Mesothelial cell of epicardium (in vitro differentiated cells): ENCODE data around the gene SLC25A19. TPM values are rescaled to one million over a fixed set of nuclear protein-coding genes. Genes with fewer than 3 reads are reported as not detected.

Experiments used
- DNase-seq, 2 experiments: peaks; one replicate each; pipeline ENCODE4 v3.0.0; 2021; ENCODE audit warnings: low spot score in 2 of 2; ENCODE audit not compliant: unreplicated experiment in 2 of 2
- H3K27ac Mint-ChIP-seq: 2 replicates; pipeline ENCODE4 v1.8.0; 2021; ENCODE audit warnings: mixed read lengths
- H3K27me3 Mint-ChIP-seq: 2 replicates; pipeline ENCODE4 v1.8.0; 2021; ENCODE audit warnings: low read depth, mixed read lengths
- H3K36me3 Mint-ChIP-seq: 2 replicates; pipeline ENCODE4 v1.8.0; 2021; ENCODE audit warnings: mixed read lengths
- H3K4me1 Mint-ChIP-seq: 2 replicates; pipeline ENCODE4 v1.8.0; 2021; ENCODE audit warnings: mixed read lengths
- H3K4me3 Mint-ChIP-seq: 2 replicates; pipeline ENCODE4 v1.8.0; 2021; ENCODE audit warnings: mild to moderate bottlenecking, moderate library complexity, mixed read lengths
- H3K9me3 Mint-ChIP-seq: 2 replicates; pipeline ENCODE4 v1.8.0; 2021; ENCODE audit warnings: mixed read lengths
- total RNA-seq: library from RNA; stranded (reverse); gene quantifications from 3 replicates; pipeline ENCODE4 v1.2.1, GENCODE V29; 2021
- TF ChIP-seq, protein P1 (sequence below): fragments of 200-600 bp; sonication (generic); IDR thresholded peaks from one replicate; pipeline ENCODE4 v1.5.0; 2021; ENCODE audit warnings: antibody characterized with exemption; ENCODE audit not compliant: unreplicated experiment

SLC25A19 gene
- total RNA-seq, 1 donor from 2014 or later: 10.3 TPM

DNA sequence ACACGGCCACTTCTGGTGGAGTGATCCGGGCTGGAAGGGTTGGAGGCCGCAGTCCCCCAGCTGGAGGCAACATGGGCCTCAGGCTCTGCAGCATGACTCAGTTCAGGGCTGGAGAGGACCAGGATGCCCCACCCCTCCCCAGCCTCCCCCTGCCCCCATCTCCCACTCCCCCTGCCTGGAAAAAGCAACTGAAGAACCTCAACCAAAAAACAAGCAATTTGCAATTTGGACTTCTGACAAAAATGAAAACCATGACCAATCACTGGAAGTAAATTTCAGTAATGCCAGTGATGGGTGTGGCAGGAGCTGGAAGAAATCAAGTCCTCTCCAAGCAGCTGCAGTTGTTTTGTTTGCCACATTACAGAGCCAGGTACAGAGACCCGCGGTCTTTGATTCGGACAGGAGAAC lies 11.6 kb downstream of the SLC25A19 start:
- H3K27me3 Mint-ChIP-seq: no peaks in the 10 kb centered on the region
- no peak for DNase-seq
- peak overlapping the region; percentile 87 for H3K27ac Mint-ChIP-seq
- no peaks in the 10 kb centered on the region for H3K9me3 Mint-ChIP-seq
- TF ChIP-seq, protein P1, sequence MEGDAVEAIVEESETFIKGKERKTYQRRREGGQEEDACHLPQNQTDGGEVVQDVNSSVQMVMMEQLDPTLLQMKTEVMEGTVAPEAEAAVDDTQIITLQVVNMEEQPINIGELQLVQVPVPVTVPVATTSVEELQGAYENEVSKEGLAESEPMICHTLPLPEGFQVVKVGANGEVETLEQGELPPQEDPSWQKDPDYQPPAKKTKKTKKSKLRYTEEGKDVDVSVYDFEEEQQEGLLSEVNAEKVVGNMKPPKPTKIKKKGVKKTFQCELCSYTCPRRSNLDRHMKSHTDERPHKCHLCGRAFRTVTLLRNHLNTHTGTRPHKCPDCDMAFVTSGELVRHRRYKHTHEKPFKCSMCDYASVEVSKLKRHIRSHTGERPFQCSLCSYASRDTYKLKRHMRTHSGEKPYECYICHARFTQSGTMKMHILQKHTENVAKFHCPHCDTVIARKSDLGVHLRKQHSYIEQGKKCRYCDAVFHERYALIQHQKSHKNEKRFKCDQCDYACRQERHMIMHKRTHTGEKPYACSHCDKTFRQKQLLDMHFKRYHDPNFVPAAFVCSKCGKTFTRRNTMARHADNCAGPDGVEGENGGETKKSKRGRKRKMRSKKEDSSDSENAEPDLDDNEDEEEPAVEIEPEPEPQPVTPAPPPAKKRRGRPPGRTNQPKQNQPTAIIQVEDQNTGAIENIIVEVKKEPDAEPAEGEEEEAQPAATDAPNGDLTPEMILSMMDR: no peak
- H3K36me3 Mint-ChIP-seq: peaks cover 3% of the 10 kb centered on the region
- no peak overlapping the region for H3K4me3 Mint-ChIP-seq
- peaks cover 4% of the 10 kb centered on the region for H3K4me1 Mint-ChIP-seq

DNA sequence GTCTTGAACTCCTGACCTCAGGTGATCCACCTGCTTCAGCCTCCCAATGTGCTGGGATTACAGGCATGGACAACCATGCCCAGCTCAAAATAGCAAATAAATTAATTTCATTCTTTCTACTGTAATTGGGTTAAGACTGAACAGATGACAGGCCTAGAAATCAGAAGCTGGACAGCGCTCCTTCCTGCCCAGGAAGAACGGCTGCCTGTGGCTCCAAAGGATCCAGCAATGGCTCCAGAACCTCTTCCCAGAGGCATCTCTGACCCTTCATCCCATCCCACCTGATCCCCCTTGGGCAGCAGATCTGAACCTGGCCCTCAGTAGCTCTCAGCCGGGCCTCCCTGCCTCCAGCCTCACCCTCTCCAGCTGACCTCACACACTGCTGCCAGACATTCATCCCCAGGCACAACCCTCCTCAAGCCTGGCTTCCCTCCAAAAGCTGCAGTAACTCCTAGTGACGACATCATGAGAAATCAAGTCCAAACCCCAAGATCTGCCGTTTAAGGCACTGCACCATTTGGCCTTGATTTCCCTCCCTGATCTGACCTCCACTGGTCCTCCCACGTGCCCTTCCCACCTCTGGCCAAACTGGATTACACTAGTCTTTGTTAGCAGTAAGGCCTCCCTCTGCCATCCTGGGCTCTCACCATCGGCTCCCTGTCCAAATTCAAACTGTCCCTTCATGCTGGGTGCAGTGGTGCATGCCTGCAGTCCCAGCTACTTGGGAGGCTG lies 15.1 kb downstream of the SLC25A19 start:
- no peak for DNase-seq
- no peak overlapping the region for H3K27ac Mint-ChIP-seq
- no peaks in the 10 kb centered on the region for H3K27me3 Mint-ChIP-seq
- H3K36me3 Mint-ChIP-seq: no peaks in the 10 kb centered on the region
- TF ChIP-seq, protein P1: no peak
- H3K9me3 Mint-ChIP-seq: no peaks in the 10 kb centered on the region
- peaks cover 16% of the 10 kb centered on the region for H3K4me1 Mint-ChIP-seq
- H3K4me3 Mint-ChIP-seq: no peak overlapping the region

DNA sequence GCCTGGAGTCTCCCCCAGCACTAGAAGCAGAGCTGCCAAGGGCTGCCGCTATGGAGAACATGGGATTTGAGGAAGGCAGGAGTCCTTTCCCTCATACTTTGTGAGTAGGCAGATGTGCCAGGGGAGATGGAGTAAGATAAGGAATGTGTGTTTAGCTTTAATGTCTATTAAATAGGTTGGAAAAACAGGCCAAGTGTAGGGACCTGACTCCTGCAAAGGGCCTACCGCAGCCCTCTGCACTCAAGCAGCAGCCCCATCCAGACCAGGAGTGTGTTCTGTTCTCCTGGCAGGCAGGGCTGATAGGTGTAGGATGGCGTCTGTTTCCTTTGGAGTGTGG lies 16.4 kb downstream of the SLC25A19 start:
- peak overlapping the region; percentile 71 for H3K4me3 Mint-ChIP-seq
- no peaks in the 10 kb centered on the region for H3K36me3 Mint-ChIP-seq
- no peak overlapping the region for H3K27ac Mint-ChIP-seq
- no peaks in the 10 kb centered on the region for H3K9me3 Mint-ChIP-seq
- H3K4me1 Mint-ChIP-seq: peaks cover 18% of the 10 kb centered on the region
- no peak for DNase-seq
- TF ChIP-seq, protein P1: no peak
- no peaks in the 10 kb centered on the region for H3K27me3 Mint-ChIP-seq

DNA sequence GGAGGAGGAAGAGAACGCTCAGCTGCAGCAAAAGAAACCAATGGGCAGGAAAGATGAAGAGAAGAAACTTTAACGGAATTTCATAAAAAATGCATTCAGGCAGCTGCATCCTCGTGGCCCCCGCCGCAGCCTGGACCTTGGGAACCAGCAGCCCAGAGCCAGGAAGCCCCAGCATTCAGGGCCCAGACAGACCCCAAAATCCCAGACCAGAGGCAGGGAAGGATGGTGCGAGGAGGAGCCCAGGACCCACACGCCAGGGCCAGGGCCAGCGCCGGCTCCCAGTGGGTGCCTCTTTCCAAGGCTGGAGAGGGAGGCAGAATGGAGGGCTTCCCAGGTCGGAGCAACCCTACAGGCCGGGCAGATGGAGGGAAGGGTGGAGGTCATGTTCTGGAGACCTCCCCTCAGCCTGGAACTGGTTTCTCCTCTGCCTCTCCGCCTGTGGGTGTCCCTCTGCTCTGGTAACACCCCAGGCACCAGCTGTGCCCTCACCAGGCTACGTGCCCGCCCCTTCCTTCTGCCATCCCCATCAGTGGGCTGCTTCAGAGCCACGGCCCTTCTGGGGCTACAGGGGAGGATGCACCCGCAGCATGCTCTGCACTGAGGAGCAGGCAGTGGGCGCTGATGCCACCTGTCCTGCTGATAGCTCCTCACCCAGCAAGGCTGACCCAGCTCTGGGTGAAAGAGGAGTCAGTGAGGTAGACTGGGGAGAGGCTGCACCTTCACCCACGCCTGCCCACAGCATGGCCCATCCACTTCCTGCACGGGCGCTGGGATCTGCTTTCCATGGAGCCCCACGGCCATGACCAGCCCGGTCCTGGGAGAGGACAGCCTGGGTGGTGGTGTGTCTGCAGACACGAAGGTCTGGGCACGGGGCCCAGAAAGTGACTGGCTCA lies 17.0 kb downstream of the SLC25A19 start:
- Mint-ChIP-seq H3K4me1 (peaks cover 17% of the 10 kb centered on the region), H3K36me3 (no peaks in the 10 kb centered on the region), H3K27me3 (no peaks in the 10 kb centered on the region), H3K9me3 (no peaks in the 10 kb centered on the region), H3K27ac (peak overlapping the region; percentile 8), H3K4me3 (peak overlapping the region; percentile 71)
- DNase-seq: no peak
- TF ChIP-seq, protein P1: no peak

DNA sequence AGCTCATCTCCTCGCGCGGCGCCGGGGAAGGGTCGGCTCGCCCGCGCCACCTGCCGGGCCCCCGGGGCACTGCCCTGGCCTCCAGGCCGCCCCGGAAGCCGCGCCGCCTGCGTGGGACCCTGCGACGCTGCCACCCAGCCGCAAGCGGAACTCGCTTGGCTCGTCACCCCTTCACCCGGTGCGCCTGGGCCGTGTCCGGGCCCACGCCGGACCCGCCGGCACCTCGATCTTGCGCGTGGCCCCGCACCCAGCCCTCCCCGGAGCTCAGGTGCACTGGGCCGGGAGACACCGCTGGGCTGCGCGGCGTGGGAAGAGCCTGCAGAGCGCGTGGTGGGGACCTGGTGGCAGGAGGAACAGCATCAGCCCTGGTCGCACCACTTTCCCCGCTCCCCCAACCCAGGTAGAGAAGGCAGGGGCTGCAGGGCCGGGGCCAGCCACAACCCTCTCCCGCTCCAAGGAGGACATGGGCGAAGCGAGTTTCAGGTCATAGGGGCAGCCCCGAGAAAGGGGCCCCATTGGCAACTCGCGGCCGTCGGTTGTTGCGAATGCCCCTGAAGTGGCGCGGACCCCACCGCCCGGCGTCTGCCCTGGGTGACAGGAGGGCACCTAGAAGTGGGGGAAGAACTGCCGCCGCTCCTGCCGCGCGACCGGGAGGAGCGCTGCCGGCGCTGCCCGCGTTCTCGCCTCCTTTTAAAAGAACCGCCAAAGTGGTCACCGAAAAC lies 17.8 kb downstream of the SLC25A19 start:
- peak; percentile 78 to 93 for DNase-seq
- H3K4me1 Mint-ChIP-seq: peaks cover 17% of the 10 kb centered on the region
- H3K36me3 Mint-ChIP-seq: peaks cover 3% of the 10 kb centered on the region
- TF ChIP-seq, protein P1: peak; percentile 75
- no peaks in the 10 kb centered on the region for H3K9me3 Mint-ChIP-seq
- H3K4me3 Mint-ChIP-seq: peak overlapping the region; percentile 71
- H3K27ac Mint-ChIP-seq: peak overlapping the region; percentile 8
- no peaks in the 10 kb centered on the region for H3K27me3 Mint-ChIP-seq
